ENCODE results near the gene RILPL1. TPM values are rescaled to one million over a fixed set of nuclear protein-coding genes. Genes with fewer than 3 reads are reported as not detected.

The RILPL1 gene
- total and polyA plus RNA-seq, 2 of the 4 experiments (the other 2 are of a cell fraction): 11.1 to 19.8 TPM

DNA sequence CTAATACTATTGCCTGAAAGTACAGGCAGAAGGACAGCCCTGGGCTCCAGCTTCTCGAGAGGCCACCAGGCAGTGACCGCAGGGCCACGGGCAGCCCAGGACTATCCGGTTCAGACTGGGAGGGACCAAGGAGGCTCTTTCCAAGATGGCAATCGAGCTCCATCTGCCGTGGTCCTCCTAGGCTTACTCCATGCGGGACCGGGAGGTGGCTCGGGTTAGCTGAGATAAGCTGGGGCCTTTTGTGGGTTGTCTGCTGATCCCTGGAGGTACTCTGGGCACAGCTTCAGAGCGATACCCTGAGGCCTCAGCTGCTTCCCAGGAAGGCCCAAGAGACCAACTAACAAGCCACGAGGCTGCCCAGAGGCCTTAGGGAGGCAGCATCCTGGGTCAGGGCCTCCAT, 42.5 kb downstream of the RILPL1 start:
- no peaks in the 10 kb centered on the region for H3K79me1 ChIP-seq (ENCODE audit: low read depth in 1 of 2, low read length in 2 of 2)
- ChIA-PET POLR2A (ENCODE audit: unreplicated experiment) (no interaction called here), CTCF (no interaction called here)
- H2AK5ac ChIP-seq (ENCODE audit: low read depth, low read length): no peak overlapping the region
- no peak overlapping the region for H3K14ac ChIP-seq (replicated peaks; ENCODE audit: low read depth, low read length)
- H3K27ac ChIP-seq (ENCODE audit: insufficient read depth, low read length): no peak overlapping the region
- WGBS, 2 experiments (ENCODE audit: extremely low coverage in 2 of 2, insufficient read length in 1 of 2): 93% methylated on average over 5 of the region's 11 CpGs; no CpG with 5 or more reads in 1 of the 2 experiments
- H2AK9ac ChIP-seq (replicated peaks; ENCODE audit: low read depth, low read length, poor library complexity): peak overlapping the region; percentile 39
- H4K91ac ChIP-seq (ENCODE audit: insufficient read depth, low read depth, low read length): no peak overlapping the region
- no peak overlapping the region for H3K56ac ChIP-seq (ENCODE audit: extremely low read depth, insufficient read depth, low read length)
- in situ Hi-C loops (cut with MboI; ENCODE audit: low sequenced_read_pairs): no loop called here
- H3K9me1 ChIP-seq (ENCODE audit: insufficient read depth, low read length): no peaks in the 10 kb centered on the region
- no peak overlapping the region for H4K8ac ChIP-seq (ENCODE audit: low read depth in 2 of 2, low read length in 2 of 2)
- TF ChIP-seq USF2 (IDR thresholded peaks at IDR 0.05; ENCODE audit: low read depth, low read length) (no peak), CEBPB (IDR thresholded peaks at IDR 0.05; ENCODE audit: low read depth, low read length) (no peak), SMC3 (IDR thresholded peaks at IDR 0.05; ENCODE audit: low read depth, low read length) (no peak), ELK1 (IDR thresholded peaks at IDR 0.05; ENCODE audit: borderline replicate concordance, low read depth, low read length) (no peak), POLR2A (IDR thresholded peaks at IDR 0.05; ENCODE audit: low read depth, low read length) (no peak), BHLHE40 (IDR thresholded peaks at IDR 0.05; ENCODE audit: low read depth, low read length) (no peak), NFE2L2 (IDR thresholded peaks at IDR 0.05; ENCODE audit: low read depth, low read length) (no peak), MAZ (IDR thresholded peaks at IDR 0.05; ENCODE audit: borderline replicate concordance, low read depth, low read length) (no peak), RFX5 (IDR thresholded peaks at IDR 0.05; ENCODE audit: low read depth, low read length) (no peak), MXI1 (IDR thresholded peaks at IDR 0.05; ENCODE audit: borderline replicate concordance, low read depth, low read length) (no peak), RAD21 (IDR thresholded peaks at IDR 0.05; ENCODE audit: low read length) (no peak), FOS (IDR thresholded peaks at IDR 0.05; ENCODE audit: low read depth, low read length) (no peak), RCOR1 (IDR thresholded peaks at IDR 0.05; ENCODE audit: insufficient replicate concordance, low read length) (no peak), MAFK (IDR thresholded peaks at IDR 0.05; ENCODE audit: low read depth, low read length) (no peak)
- no peak overlapping the region for H3K9ac ChIP-seq (ENCODE audit: low read depth, low read length)
- H4K20me1 ChIP-seq (ENCODE audit: insufficient read depth, low read length): no peaks in the 10 kb centered on the region
- no peak overlapping the region for H2BK15ac ChIP-seq (ENCODE audit: low read depth, low read length)
- H3K4me3 ChIP-seq (ENCODE audit: insufficient read depth, low read depth, low read length): no peak overlapping the region
- H2BK5ac ChIP-seq (ENCODE audit: low read depth, low read length, poor library complexity, severe bottlenecking): no peak overlapping the region
- H3K18ac ChIP-seq (ENCODE audit: low read depth, low read length): no peak overlapping the region
- no peaks in the 10 kb centered on the region for H3K27me3 ChIP-seq (ENCODE audit: control insufficient read depth, insufficient read depth, low read length)
- intact Hi-C loops (cut with micrococcal nuclease): no loop called here
- H2BK120ac ChIP-seq (ENCODE audit: low read depth, low read length): no peak overlapping the region
- peaks cover 6% of the 10 kb centered on the region for H3K36me3 ChIP-seq (ENCODE audit: control insufficient read depth, insufficient read depth, low read length)
- no peak overlapping the region for H3K23ac ChIP-seq (ENCODE audit: low read depth, low read length)
- dilution Hi-C loops (cut with HindIII; ENCODE audit: low sequenced_read_pairs, unreplicated experiment): no loop called here
- BruUV-seq (replicated peaks): no TSS peak
- H2AFZ ChIP-seq (replicated peaks; ENCODE audit: low read length, poor library complexity): no peak overlapping the region
- no peaks in the 10 kb centered on the region for H3K9me3 ChIP-seq (ENCODE audit: control insufficient read depth, insufficient read depth, low read length)
- peaks cover 4% of the 10 kb centered on the region; the same call in 1 of the 2 replicates for H3K4me1 ChIP-seq (ENCODE audit: control insufficient read depth, insufficient read depth, low read length)
- ATAC-seq (ENCODE audit: low read depth): no peak
- no peak overlapping the region for H3K4me2 ChIP-seq (ENCODE audit: low read depth, low read length)
- H4K5ac ChIP-seq (ENCODE audit: low read depth, low read length): no peak overlapping the region
- H2BK20ac ChIP-seq (ENCODE audit: low read depth, low read length): no peak overlapping the region
- no peak for DNase-seq
- H3K4ac ChIP-seq (ENCODE audit: low read depth, low read length): no peak overlapping the region
